ENCODE data around the gene SUSD6. TPM values are rescaled to one million over a fixed set of nuclear protein-coding genes. Genes with fewer than 3 reads are reported as not detected.

The SUSD6 gene
- total RNA-seq, 1 experiment from 2014 or later, result 6.4 TPM

GRCh38 chr14:69760810-69761209 is 149.4 kb downstream of the SUSD6 start:
- no peak overlapping the region for H3K27ac ChIP-seq
- H3K27me3 ChIP-seq (replicated peaks), result no peaks in the 10 kb centered on the region
- no peaks in the 10 kb centered on the region for H3K36me3 ChIP-seq
- no peak overlapping the region for H3K4me3 ChIP-seq
- DNase-seq (ENCODE audit: low read depth in 1 of 2, low spot score in 2 of 2), result no peak
- no peaks in the 10 kb centered on the region for H3K9me3 ChIP-seq (replicated peaks)
- no peaks in the 10 kb centered on the region for H3K4me1 ChIP-seq (replicated peaks)

- peaks cover 11% of the 10 kb centered on the region for H3K4me1 ChIP-seq (replicated peaks)
- no peaks in the 10 kb centered on the region for H3K9me3 ChIP-seq (replicated peaks)
- H3K4me3 ChIP-seq, result no peak overlapping the region
- peaks cover 20% of the 10 kb centered on the region for H3K36me3 ChIP-seq
- no peak for DNase-seq (ENCODE audit: low read depth in 1 of 2, low spot score in 2 of 2)
- H3K27me3 ChIP-seq (replicated peaks), result no peaks in the 10 kb centered on the region
- H3K27ac ChIP-seq, result no peak overlapping the region
These were observed 152.5 kb downstream of the SUSD6 start for GRCh38 chr14:69763761-69764510.

Other genes with a start within 250 kb of the SUSD6 start
- 115 and 150 TPM in 2 replicates for gene ERH, start 213.3 kb upstream of the SUSD6 start, total RNA-seq (2014; rRNA removed; shearing (Covaris generic))
- gene SLC39A9, start 212.9 kb upstream of the SUSD6 start, total RNA-seq (2014; rRNA removed; shearing (Covaris generic)), result 79.3 and 87.5 TPM in 2 replicates
- 0.03 TPM in 1 of 2 replicates, not detected in the other for gene PLEKHD1, start 126.9 kb upstream of the SUSD6 start, total RNA-seq (2014; rRNA removed; shearing (Covaris generic))
- gene CCDC177, start 36.7 kb upstream of the SUSD6 start, total RNA-seq (2014; rRNA removed; shearing (Covaris generic)), result not detected in 2 replicates
- 121 and 167 TPM in 2 replicates for gene SRSF5, start 155.5 kb downstream of the SUSD6 start, total RNA-seq (2014; rRNA removed; shearing (Covaris generic))
- not detected in 2 replicates for gene SLC10A1, start 185.6 kb downstream of the SUSD6 start, total RNA-seq (2014; rRNA removed; shearing (Covaris generic))